HG02973 (cell line): Measurements from ENCODE around the gene PRODH.
"Not testable (repeated sequence)": the region's sequence is repeated elsewhere in the genome, so short reads cannot be mapped to it uniquely, and the experiment has no call there.

Source experiments
- ATAC-seq: cut with Tn5 transposase; IDR thresholded peaks from one replicate; pipeline ENCODE4 v1.9.1; 2021; ENCODE audit warnings: moderate library complexity; ENCODE audit not compliant: unreplicated experiment

The PRODH gene

GRCh38 chr22:18968011-18968749 is 32.1 kb upstream of the PRODH start:
- no peak for ATAC-seq

- ATAC-seq, result not testable (repeated sequence)
These were observed 31.4 kb upstream of the PRODH start for GRCh38 chr22:18967391-18968010.

DNA sequence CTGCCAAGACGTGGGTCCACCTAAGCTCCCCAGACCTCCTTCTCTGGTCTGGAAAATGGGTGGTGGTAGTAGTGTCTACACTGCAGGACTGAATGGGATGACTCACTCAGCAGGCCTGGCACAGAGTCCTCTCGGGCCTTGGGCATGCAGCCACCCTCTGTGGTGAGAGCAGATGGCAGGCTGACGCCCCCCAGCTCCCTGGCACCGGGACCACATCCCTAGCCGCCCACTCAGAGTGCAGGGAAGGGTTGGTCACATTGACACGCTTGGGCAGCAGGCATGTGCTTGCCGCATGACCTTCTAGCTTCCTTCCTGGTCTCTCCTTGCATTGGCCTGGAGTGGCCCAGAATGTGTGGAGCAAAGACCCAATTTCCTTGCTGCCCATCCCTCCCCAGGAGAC is 30.7 kb upstream of the PRODH start:
- ATAC-seq, result no peak

- no peak for ATAC-seq
These were observed 29.7 kb upstream of the PRODH start for GRCh38 chr22:18965526-18966421.

GRCh38 chr22:18964501-18965265 is 28.6 kb upstream of the PRODH start:
- not testable (repeated sequence) for ATAC-seq

GRCh38 chr22:18964051-18964450 is 28.0 kb upstream of the PRODH start:
- not testable (repeated sequence) for ATAC-seq

- ATAC-seq, result no peak
These were observed 26.2 kb upstream of the PRODH start for GRCh38 chr22:18962308-18962635.

DNA sequence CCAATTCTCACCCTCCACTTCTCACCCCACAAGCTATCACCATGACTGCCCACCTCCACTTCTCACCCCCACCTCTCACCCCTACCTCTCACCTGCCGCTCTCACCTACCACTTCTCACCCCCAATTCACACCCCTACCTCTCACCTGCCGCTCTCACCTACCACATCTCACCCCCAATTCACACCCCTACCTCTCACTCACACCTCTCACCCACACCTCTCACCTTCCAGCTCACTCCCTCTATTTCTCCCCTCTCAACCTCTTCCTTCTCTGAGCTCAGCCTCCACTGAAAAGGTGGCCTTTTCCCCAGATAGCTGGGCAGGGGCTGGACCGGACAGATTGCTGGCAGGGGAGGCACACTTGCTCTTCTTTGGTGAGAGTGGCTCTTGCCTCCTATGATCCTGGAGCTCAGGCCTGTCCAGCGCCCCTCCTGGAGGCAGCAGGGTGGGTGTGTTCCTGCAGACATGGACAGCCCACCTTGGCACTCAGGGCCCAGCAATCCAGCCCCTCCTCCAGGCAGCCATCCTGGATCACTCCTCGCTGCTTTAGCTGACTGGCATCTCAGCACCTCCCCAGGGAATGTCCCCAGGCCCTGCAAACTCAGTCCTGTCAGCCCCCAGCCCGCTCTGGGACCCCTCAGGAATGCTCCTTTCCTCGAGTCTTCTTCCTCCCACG is 25.7 kb upstream of the PRODH start:
- ATAC-seq, result not testable (repeated sequence)

DNA sequence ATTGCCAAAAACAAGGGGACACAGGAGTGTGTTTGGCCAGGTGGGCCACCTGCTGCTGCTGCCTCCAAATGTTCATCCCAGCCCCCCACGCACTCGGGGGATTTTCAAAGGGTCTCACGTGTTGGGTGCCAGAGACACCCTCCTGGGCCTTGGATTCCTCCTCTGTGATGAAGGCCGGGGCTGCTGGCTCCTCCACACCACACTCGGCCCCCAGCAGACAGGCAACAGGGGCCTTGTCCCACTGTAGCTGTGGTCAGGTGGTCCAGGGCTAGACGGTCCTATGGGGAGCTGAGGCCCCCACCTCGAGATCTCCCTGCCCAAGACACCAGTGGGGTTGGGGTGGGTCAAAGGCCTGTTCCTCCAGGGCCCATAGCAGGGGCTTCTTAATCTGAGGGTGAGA is 25.1 kb upstream of the PRODH start:
- not testable (repeated sequence) for ATAC-seq

GRCh38 chr22:18960166-18960820 is 24.2 kb upstream of the PRODH start:
- ATAC-seq, result not testable (repeated sequence)

- ATAC-seq, result not testable (repeated sequence)
These were observed 23.6 kb upstream of the PRODH start for GRCh38 chr22:18959741-18960140.

DNA sequence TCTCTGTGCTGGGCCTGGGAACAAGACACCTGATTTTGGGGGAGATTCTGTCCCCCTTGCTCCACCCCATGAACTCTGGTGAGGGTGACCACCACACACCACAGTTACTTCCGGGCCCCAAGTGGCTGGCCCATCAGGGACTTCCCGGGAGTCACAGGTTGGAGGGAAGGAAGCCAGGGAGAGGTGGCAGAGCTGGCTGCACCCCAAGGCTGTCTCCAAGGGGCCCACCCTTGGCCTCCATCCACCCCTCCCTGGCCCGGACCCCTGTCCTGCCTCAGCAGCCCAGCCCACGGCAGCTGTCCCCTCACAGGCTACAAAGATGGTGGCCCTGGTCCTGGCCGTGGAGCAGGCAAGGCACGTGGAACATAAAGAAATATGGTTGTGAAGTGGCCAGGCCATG is 23.2 kb upstream of the PRODH start:
- ATAC-seq, result not testable (repeated sequence)

DNA sequence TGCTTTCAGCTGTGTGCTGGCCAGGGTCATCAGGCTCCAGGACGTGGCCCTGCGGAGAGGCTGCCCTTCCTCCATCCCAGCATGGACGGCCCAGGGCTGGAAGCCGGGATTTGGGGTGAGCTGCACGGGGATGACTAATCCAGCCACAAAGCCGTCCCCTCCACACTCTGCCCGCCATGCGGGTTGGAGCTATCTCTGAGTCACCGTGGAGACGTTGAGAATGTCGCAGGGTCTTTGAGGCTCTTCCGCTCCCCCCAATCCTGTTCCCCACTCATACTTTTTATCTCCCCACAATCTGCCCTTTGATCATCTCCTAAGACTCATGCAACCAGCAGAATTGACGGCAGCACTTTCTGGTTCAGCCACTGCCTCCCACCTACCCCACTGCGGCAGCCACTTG is 22.6 kb upstream of the PRODH start:
- not testable (repeated sequence) for ATAC-seq

DNA sequence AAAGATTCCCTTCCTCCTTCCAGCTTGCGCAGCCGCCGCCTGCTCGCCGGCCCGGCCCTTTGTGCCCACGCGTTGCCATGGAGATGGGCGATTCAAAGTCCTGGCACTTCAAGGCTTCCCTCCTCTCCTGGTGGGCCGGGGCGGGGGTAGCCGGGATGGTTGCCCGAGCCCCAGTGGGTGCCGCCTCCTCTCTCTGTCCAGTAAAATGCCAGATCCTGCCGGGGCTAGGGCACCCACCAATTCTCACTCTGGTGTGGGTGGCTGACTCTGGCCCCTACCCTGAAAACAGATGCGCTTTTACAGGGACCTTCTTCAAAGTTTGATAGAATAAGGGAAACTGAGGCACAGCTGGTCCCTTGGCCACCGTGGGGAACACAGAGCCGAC is 22.2 kb upstream of the PRODH start:
- ATAC-seq, result not testable (repeated sequence)

GRCh38 chr22:18957621-18958320 is 21.7 kb upstream of the PRODH start:
- not testable (repeated sequence) for ATAC-seq

GRCh38 chr22:18956956-18957355 is 20.9 kb upstream of the PRODH start:
- not testable (repeated sequence) for ATAC-seq

- not testable (repeated sequence) for ATAC-seq
These were observed 20.2 kb upstream of the PRODH start for GRCh38 chr22:18956121-18956895.

- ATAC-seq, result no peak
These were observed 19.6 kb upstream of the PRODH start for GRCh38 chr22:18955696-18956095.
